ENCODE measurements around the gene EHBP1.
A peak's percentile ranks its signal among the peaks of the same experiment; 100 is the strongest.

EHBP1 gene

DNA sequence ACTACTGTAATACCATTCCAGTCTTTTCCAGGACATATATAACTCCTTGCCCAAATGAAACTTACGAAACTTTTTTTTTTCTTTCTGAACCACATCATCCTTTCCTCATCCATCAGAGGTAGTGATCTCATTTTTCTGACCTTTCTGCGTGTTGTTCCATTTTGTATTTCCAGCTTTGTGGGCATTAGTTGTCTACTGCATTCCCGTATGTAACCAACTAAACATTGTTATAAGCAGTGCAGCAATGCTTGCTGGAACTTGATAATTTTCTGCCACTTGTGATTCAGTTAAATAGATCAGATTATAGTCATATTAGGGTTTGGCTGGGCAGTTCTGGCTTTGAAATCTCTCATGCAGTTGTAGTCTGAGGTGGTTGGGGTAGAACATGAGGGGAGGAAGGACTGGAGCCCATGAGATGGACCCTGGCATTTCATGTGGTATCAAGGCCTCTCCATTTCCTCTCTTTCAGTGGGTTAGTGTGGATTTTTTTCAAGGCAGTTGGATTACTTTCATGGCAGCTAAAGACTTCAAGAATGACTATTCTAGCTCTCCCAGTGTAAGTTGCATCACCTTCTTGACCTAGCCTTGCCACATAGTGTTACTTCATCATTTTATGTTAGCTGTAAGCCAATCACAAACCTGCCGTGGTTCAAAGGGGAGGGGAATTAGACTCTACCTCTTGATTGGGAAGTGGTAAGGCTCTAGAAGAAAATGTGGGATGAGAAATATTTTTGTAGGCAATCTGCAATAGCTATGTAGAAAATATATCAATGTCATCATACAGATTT is 80.5 kb downstream of the EHBP1 start:
- DNase-seq, result no peak

DNA sequence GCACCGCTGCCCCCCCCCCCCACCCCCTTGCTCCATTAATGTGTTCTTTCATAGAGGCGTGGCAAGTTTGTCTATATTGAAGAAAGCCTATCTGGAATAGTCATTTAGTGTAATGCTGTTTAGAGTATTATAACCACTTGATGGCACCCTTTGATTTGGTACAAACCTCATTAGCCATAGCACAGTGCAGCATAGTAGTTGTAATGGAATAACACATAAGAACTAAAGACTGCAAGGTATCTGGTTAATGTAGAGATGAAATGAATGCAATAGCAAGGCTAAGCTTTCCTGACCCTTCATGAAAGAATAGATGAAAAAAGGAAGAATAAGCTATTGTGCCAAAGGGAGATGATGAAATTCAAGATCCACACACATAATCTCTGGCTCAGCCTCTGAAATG is 81.9 kb downstream of the EHBP1 start:
- DNase-seq, result peak in 1 of 14 donors; percentile 15

DNA sequence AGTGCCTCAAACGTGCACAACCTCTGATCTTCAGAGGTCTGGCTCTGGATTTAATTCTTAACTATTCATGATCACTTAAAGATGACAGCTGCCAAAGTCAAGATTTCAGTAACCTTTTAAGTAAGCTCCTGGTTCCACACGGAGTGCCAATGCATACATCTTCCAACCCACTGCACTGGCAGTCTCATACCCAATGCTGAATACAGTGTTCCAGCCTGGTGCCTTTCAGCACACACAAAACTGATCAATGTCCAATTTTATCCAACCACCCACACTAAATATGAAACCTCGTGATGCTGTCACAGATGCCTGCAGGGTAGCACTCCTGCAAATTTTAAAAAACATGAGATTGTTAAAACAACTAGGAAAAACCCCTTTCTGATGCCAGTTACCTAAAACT is 84.0 kb downstream of the EHBP1 start:
- no peak for DNase-seq

DNA sequence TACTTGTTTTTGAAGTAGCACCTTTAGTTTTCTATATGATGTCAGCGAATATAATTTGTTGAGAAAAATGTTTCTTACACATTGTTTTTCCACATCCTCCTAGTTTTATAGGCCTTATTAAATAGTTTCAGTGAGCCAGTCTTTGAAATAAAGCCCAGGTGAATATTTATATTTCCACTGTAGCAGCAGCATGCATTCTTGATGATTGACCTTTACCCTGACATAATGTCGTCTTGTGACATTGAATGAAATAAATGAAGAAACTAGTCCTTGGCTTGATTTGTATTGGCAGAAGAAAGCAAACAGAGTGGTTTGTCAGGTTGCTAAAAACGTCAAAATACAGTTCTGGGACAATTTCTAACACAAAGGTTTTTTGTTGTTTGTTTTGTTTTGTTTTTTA is 84.4 kb downstream of the EHBP1 start:
- no peak for DNase-seq

DNA sequence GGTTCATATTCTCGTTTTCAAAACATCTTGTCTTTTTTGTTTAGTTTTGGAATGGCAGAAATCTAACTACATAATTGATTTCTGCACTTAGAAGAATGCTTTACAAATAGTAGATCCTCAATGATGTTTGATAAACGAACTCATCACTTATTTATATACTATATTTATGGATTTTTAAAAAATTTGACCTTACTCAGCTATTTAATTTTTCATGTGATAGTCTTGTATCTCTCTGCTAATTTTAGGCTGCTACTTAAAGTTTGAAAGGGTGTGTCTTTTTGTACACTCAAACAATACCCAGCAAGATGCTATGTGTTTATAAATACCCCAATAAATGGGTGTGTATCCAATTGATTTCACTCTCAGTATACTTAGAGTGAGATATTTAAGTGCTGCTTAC is 86.9 kb downstream of the EHBP1 start:
- DNase-seq, result no peak

DNA sequence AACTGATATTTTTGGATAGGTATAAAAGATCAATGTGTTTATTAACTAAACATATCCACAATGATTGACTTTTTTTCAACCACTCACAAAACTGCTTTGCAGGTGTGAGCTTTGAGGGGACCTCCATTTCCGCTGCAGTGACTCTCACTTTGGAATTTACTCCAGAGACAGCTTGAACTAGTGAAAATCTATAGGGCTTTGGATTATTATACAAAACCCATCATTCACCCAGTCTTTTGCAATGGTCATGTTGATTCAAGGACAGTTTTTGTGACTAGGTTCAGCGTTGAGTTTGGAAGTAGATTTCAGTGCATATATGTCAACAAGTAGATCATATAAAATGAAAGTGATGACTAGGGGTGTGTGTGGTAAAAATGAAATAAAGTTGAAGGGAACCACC is 87.7 kb downstream of the EHBP1 start:
- no peak for DNase-seq

DNA sequence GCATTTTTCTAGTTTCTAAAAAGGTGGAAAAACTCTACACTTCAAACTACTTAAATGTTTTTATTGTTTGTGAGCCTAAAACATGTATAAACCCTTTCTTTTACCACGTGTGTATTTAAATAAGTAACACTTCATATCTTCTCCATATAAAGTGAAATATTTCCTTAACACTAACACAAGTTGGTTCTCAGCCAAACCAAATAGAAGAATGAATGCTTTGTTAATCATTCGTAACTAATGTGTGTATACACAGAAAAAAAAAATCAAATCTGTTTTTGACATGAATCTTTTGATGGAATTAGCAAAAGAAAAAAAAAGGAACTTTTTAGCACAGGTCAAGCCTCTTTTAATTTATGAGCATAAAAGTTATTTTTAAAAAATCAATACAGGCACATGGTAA is 89.3 kb downstream of the EHBP1 start:
- DNase-seq, result no peak

DNA sequence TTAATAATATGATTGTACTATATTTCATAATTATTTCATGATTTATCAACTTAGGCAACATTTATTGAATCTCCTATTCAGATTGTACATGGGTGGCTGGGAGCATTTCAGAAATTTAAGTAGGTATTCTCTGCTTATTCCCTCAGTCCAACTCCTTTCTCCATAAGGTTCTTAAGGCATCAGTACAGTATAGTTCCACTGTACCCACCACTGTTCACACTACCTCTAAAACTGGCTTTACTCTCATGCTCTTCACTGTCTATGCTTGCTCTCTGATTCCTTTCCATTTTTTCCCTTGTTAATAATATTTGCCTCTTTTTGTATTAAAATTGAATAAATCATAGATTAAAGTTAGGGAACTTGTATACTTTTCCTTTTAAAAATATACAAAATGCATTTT is 89.8 kb downstream of the EHBP1 start:
- no peak for DNase-seq

DNA sequence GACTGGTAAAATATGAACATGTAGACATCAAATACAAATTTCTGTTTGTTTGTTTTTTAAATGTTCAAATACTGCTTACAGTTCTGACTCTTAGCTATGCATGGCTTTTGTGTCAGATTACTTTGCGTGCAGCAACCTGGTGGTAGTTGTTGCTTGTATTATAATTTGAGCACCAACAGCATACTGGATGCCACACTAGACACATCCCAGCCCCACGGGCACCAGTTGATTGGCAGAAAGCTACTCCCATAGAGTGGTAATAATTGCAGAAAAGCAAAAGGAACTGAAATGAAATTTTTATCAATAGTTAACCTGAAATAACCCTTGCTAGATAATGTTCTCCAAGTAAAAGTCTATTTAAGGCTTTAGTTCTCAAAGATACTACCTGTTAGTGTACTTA is 91.6 kb downstream of the EHBP1 start:
- DNase-seq, result no peak

DNA sequence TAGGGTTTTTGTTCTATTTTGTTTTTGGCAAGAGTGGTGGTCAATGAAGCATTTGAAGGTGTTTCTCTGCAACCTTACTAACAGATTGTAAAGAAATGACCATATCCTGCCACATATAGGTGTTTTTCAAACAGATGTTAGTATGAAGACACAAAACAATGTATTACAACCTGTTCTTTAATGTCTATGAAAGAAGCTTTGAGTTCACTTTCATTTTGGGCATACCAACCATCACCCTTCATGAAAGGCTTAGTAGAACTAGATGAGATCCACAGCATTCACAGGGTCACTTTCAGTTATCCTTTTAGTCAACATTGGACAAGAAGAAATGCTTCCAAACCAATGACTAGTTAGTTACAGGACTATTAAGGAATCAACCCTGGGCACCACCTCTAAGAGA is 95.1 kb downstream of the EHBP1 start:
- DNase-seq, result no peak

DNA sequence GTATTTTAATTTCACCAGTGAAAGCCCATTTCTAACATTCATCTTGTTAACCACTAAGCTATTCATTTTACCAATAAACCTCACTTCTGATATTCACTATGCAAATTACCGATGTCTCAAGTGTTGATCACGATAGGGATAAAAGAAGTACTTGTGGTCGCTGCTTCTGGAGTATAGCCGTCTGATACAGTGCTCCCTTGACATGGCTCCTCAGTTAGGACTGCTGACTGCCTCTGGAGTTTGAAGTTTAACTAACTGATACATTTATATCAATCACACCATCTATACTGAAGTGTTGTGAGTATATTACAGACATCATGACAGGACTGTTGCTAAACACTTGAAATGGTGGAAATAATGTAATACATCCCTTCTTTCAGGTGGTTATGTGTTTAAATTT is 95.6 kb downstream of the EHBP1 start:
- DNase-seq, result no peak

DNA sequence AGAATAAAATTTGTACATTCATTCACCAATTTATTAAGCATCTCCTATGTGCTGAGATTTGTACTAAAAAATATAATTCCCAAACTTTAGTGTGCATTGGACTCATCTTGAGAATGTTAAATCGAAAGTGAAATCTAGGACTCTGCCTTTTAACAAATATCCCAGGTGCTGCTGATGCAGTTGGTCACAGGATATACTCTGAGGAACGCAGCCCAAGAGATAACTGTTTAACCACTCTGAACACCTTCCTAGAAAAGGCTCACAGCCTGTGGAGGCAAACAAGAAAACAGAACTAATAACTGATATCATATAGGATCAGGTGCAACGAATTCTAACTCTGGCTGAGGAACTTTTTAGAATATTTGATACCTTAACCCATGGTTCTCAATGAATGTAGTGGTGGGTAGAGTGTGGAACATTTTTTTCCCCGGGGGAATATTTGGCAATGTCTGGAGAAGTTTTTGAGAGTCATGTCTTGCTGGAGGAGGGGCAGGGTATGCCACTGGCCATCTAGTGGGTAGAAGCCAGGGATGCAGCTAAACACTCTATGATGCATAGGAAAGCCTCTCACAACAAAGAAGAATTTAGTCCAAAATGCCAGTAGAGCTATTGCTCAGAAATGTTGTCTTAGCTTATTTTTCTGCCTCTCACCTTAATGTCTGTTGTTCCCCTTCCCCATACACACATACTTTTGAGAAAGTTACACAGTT is 96.5 kb downstream of the EHBP1 start:
- no peak for DNase-seq

DNA sequence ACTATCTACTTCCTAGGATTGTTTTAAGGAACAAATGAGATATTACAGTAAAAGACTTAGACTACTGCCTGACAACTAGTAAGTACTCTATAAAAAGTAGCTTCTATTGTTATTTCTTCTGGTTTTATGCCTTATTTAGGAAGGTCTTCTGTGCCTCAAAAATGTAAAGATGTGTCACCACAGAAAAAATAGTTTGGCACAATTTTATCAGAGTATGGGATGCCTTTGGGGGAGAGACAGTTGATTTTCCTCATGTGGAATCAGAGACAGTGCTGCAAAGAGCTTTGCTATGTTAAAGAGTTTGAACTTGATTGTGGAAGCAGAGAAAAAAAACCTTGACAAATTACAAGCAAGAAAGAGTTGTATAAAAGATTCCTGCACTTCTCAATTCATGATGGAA is 98.4 kb downstream of the EHBP1 start:
- no peak for DNase-seq

DNA sequence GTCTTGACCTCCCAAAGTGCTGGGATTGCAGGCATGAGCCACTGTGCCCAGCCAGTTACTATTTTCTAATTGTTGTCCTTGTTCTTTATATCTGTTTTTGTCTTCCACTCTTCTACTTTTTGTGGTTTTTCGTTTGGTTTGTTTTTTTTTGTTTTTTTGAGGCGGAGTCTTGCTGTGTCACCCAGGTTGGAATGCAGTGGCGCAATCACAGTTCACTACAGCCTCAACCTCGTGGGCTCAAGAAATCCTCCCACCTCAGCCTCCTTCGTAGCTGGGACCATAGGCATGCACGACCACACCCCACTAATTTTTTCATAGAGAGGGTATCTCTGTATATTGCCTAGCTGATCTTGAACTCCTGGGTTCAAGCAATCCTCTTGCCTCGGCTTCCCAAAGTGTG is 100.7 kb downstream of the EHBP1 start:
- DNase-seq, result no peak

DNA sequence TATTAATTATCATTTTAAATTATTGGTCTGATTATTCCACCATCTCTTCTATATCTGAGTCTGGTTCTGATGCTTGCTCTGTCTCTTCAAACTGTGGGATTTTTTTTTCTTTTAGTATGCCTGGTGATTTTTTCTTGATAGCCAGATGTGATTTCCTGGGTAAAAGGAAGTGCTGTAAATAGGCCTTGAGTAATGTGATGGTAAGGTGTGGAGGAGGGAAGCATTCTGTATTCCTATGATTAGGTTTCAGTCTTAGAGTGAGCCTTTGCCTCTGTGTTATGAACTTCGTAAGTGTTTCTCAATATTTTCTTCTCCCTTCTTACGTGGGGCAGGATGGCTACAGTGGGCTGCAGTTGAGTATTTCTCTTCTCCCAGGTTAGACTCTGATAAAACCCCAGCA is 103.0 kb downstream of the EHBP1 start:
- no peak for DNase-seq

DNA sequence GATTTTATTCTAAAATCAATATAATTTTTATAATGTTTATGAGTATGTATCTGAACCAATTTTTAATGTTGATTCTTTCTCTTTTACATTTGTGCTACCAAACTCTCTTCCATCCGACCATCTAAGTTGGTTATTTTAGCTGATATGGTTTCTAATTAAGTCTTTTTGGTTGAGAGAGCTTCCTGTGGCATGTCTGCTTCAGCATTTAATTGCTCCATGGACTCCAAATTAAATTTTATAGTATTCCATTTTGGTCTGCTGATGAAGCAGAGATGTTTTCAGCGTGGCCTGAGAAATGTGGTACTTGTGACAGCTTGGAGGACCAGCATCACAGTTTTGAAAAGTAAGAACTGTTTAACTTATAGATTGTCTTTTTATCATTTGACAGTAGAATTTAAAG is 105.6 kb downstream of the EHBP1 start:
- DNase-seq, result no peak

DNA sequence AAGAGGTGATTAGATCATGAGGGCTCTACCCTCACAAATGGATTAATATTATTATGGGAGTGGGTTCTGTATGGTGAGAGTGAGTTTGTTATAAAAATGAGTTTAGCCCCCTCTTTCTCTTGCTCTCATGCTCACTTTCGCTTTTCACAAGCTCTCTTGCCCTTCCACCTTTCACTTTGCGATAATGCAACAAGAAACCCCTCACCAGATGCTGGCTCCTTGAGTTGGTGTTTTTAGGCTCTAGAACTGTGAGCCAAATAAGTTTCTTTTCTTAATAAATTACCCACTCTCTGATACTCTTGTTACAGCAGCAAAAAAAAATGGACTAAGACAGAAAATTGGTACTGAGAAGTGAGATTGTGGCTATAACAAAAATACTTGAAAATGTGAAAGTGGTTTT is 106.5 kb downstream of the EHBP1 start:
- no peak for DNase-seq

DNA sequence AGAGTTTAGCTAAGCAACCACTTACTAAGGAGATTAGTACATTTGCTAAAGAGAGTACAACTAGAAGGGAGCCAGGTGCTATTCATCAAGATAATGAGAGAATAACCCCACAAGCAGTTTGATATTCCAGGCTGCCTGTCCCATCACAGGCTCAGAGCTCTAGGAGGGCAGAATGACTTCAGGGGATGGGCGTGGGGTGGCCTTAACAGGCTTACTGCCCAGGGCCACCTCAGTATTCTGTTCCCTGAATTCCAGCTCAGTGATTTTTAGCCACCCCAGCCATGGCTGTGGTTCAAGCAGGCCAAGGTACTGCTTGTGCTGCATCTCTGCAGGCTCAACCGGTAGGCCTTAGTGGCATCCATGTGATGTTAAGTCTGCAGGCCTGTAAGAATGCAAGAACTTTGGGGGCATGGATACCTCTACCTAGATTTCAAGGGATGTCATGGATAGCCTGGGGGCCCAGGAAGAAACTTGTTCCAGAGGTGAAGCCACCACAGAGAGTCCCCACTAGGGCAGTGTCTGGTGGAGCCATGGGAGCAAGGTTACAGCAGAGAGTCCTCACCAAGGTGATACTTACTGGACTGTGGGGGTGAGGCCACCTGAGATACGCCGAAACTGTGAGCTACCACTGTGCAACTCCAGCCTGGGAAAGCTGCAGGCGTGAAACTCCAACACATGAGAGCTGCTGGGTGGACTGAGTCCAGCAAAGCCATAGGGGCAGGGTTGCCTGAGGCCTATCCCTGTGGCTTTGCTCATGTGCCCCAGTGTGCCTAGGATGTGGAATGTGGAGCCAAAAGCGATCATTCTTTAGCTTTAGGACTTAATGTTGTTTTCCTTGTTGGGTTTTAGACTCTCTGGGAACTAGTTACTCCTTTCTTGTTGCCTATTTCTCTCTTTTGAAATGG is 107.7 kb downstream of the EHBP1 start:
- no peak for DNase-seq

DNA sequence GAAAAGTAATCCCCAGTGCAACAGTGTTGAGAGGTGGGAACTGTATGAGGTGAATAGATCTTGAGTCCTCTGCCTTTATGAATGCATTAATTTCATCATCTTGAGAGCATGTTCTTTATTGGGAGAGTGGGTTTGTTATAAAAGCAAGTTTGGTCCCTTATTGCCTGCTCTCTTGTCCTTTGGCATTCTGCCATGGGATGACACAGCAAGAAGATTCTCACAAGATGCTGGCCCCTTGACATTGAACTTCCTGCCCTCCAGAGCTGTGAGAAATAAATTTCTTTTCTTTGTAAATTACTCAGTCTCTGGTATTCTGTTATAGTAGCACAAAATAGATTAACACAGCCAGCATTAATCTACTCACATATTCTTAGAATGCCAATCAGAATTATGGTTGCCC is 108.6 kb downstream of the EHBP1 start:
- no peak for DNase-seq

DNA sequence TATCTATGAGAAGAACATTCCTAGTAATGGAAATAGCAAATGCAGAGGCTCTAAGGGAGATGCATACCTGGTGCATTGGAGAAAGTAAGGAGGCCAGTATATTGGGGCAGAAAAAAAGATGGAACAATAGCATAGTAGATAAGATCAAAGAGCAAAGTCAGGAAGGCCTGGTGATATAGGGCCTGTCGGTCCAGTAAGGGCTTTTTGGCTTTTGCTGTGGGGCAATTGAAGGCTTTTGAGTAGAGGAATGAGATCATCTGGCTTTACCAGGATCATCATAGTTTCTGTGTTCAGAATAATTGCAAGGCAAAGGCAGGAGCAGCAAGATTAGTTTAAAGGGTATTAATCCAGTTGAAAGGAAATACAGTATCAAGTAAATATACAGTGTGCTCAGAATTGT is 111.8 kb downstream of the EHBP1 start:
- no peak for DNase-seq

DNA sequence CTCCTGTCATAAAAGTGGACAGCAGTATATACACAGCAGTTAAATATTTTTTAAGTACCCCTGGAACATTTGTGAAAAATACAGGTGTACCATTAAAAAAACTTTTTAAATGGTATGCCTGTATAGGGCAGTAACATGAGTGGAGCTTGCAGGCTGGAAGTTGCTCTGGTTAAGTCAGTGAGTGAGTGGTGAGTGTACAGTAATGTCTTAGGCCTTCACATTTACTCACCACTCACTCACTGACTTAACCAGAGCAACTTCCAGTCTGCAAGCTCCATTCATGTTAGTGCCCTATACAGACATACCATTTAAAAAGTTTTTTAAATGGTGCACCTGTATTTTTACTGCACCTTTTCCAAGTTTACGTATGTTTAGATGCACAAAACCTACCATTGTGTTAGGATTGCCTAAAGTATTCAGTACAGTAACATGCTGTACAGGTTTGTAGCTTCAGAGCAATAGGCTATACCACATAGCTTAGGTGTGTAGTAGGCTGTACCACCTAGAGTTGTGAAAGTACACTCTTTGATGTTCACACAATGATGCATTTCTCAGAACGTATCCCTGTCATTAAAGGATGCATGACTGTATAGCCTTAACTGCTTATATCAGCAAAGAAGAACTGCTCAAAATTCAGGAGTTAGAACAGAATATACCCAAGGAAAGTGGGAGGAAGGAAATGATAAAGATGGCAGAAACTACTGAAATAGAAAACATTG is 112.6 kb downstream of the EHBP1 start:
- no peak for DNase-seq

DNA sequence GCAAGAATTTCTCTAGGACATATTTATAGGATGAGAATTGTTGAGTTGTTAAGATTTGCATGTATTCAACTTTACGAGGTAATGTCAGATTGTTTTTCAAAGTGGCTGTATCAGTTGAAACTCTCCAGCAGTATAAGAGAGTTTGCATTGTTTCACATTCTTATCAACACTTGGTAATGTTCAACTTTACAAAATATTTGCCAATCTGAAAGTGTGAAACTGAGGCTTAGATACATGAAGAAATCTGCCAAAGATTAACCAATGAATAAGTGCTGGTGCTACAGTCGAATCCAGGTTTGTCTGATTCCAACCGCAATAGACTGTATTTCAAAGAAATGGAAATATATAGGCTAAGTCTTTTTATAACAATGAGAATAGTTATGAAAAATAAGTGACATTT is 117.0 kb downstream of the EHBP1 start:
- no peak for DNase-seq

DNA sequence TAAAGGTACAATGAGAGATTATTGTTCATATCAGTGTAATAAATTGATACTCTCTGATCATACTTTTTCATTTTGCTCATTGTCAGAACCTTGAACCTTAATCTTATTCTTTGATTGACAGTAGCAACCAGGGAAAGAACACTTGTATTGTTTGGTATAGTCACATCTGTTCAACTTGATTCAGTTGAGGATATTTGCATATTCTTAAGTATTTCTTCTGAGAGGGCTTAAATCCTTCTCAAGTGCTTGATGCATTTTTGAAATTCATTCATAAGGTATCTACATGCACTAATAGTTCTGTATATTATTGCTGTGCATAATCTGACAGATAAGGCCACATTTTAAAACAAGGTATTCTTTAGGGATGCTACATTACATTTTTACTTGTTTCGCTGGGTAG is 118.9 kb downstream of the EHBP1 start:
- no peak for DNase-seq

Measured in C1 segment of cervical spinal cord (tissue), 14 donors.